Frontal cortex (tissue), 4 donors: ENCODE data around the gene INHBC. TPM values are rescaled to one million over a fixed set of nuclear protein-coding genes. Genes with fewer than 3 reads are reported as not detected.

Source experiments
- DNase-seq, 2 donors: peaks; one replicate each; pipeline ENCODE4 v3.0.0; 2012; ENCODE audit warnings: low spot score in 2 of 2
- FAIRE-seq: peaks from 2 replicates; lab custom pipeline; 2012; peaks lifted over from hg19 to GRCh38; lab: Jason Lieb, UNC
- total RNA-seq: library from RNA; depleted of rRNA; stranded (reverse); fragments of >200 nt; gene quantifications from one replicate; pipeline ENCODE4 v1.2.3, GENCODE V29; 2014
- donor health status: control.
- donor health status: control.
- donor health status: control.

The INHBC gene
- total RNA-seq, 1 donor from 2014 or later = not detected

DNA sequence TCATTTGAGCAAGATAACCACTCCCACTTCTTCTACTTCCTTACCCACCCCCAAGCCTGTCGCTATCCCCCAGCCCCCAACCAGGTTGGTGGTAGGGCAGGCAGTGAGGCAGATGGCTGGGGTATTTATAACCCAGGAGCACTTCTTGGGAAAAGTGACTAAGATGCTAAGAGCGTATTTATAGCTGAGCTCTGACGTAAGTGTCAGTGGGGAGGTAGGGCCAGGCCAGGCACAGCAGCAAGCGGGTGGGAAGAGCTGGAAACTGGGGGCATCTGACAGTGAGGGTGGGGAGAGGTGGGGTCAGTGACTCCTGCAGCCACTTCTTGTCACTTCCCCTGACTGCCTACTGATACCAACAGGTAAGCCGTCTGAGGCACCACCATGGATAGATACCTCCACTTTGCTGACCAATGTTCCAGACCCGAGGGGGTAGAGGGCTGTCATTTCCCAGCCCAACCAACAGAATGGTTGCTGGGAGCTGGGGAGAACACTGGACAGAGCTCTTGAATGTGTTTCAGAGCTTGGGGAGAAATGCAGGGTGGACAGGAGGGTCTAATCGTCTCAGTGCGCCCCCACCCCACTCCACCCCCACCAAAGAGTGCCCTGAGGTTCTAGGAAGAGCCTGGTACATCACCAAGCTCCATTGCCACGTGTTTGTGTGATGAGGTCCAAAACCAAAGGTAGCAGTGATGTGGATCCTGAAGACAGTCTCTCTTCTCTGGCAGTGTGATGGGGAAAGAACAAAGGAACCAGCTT, 17.8 kb downstream of the INHBC start:
- DNase-seq = no peak
- FAIRE-seq = no peak

DNA sequence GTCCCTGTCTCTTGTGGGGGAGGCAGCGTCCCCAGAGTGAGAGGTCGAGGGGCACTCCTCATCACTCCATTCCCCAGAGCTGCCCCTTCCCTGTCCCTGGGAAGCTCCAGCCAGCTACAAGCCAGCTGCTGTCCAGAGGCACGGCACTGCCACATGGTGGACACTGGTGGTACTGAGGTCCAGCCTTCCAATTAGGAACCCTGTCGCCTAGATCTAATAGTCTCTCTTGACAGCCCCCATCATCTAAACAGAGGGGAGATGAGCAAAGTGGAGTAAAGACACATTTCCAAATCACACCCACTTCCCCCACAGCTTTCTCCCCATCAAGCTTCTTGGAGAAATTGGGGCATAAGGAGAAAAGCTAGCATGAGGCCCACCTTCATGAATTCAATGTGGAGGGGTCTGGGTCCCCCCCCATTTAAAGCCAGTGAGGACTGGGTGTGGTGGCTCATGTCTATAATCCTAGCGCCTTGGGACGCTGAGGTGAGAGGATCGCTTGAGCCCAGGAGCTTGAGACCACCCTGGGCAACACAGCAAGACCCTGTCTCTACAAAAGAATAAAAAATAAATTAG, 18.4 kb downstream of the INHBC start:
- no peak for FAIRE-seq

DNA sequence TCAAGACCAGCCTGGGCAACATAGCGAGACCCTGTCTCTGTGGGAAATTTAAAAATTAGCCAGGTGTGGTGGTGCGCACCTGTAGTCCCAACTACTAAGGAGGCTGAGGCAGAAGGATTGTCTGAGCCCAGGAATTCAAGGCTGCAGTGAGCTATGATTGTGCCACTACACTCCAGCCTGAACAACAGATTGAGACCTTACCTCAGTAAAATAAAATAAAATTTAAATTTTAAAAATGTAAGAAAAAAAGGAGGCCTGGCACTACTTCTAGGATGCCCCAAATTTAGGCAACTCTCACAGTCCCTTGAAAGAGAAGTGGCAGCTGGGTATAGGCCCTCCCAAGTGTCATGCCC, 19.6 kb downstream of the INHBC start:
- FAIRE-seq (no peak), DNase-seq (no peak)

More for the DNA sequence above, 18.4 kb downstream of the INHBC start:
- DNase-seq = peak; percentile 43 to 64

DNA sequence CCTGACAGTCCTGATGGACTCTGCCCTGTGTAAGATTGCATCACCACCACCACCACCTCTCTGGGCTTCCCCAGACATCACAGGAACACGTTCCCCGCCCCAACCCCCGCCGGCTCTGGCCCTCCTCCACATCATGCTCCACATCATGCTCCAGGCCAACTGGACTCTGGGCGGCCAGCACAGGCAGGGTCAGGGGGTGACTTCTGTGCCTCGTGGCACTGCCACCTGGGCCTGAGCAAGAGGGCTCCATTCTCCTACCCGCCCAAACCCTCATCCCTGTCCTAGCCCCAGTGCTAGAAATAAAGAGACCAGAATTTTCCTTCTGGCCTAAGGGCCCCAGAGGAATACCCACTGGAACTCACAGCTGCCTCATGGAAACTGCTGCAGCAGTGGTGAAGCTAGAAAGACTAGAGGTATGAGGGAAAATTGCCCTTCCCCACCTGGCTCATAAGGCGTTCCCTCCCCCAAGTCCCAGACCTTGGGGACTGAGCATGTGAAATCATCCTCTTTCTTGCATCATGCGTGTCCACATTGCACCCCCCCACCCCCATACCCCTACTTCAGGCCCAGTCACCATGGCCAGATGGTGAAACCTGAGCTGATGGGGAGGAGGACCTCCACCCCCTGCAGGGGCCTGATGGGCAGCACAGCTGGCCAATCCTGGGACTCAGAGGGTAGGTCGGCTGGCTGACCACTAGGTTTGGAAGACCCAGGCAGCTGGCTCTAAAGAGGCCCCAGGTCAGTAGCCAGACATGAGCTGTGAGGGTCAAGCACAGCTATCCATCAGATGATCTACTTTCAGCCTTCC, 20.2 kb downstream of the INHBC start, which contains the start of gene INHBE:
INHBE (plus strand) TSS at position 742 of the 808 bp plus-strand sequence. CDS start 230 bp downstream, outside the sequence.
- no peak for DNase-seq
- FAIRE-seq = no peak

DNA sequence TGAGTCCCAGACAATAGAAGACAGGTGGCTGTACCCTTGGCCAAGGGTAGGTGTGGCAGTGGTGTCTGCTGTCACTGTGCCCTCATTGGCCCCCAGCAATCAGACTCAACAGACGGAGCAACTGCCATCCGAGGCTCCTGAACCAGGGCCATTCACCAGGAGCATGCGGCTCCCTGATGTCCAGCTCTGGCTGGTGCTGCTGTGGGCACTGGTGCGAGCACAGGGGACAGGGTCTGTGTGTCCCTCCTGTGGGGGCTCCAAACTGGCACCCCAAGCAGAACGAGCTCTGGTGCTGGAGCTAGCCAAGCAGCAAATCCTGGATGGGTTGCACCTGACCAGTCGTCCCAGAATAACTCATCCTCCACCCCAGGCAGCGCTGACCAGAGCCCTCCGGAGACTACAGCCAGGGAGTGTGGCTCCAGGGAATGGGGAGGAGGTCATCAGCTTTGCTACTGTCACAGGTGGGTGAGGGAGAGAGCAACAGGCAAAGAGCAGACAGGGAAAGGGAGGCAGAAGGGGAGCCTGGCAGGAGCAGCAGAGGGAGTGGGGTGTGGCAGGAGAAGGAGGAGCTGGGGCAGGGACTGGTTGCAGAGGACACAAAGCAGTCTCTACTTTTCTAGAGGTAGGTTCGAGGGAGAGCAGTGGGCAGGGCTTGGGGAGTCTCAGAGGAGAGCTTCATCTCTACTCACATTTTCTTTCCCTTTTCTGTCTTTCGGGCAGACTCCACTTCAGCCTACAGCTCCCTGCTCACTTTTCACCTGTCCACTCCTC, 21.0 kb downstream of the INHBC start:
- no peak for FAIRE-seq
- no peak for DNase-seq

DNA sequence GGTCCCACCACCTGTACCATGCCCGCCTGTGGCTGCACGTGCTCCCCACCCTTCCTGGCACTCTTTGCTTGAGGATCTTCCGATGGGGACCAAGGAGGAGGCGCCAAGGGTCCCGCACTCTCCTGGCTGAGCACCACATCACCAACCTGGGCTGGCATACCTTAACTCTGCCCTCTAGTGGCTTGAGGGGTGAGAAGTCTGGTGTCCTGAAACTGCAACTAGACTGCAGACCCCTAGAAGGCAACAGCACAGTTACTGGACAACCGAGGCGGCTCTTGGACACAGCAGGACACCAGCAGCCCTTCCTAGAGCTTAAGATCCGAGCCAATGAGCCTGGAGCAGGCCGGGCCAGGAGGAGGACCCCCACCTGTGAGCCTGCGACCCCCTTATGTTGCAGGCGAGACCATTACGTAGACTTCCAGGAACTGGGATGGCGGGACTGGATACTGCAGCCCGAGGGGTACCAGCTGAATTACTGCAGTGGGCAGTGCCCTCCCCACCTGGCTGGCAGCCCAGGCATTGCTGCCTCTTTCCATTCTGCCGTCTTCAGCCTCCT, 21.6 kb downstream of the INHBC start:
- FAIRE-seq = no peak
- no peak for DNase-seq

DNA sequence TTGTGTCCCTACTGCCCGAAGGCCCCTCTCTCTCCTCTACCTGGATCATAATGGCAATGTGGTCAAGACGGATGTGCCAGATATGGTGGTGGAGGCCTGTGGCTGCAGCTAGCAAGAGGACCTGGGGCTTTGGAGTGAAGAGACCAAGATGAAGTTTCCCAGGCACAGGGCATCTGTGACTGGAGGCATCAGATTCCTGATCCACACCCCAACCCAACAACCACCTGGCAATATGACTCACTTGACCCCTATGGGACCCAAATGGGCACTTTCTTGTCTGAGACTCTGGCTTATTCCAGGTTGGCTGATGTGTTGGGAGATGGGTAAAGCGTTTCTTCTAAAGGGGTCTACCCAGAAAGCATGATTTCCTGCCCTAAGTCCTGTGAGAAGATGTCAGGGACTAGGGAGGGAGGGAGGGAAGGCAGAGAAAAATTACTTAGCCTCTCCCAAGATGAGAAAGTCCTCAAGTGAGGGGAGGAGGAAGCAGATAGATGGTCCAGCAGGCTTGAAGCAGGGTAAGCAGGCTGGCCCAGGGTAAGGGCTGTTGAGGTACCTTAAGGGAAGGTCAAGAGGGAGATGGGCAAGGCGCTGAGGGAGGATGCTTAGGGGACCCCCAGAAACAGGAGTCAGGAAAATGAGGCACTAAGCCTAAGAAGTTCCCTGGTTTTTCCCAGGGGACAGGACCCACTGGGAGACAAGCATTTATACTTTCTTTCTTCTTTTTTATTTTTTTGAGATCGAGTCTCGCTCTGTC, 22.3 kb downstream of the INHBC start:
- DNase-seq (no peak), FAIRE-seq (no peak)

DNA sequence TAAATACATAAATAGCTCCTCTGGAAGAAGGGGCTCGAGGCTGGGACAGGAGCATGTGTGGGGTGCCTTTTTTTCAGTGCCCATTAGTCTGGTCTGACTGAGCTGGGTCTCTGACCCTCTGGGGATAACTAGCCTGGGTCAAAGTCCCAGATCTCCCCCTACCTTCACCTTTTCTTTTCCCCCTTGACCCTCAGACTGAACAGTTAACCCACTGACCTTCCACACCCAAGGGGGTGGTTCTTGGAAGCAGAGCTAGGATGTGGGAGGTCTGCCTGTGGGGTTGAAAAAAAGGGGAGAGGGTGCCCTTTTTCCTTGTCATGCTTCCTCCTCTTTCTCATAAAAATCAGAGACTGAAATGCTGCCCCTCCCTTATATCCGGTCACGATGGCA, 24.1 kb downstream of the INHBC start:
- DNase-seq = no peak
- no peak for FAIRE-seq

DNA sequence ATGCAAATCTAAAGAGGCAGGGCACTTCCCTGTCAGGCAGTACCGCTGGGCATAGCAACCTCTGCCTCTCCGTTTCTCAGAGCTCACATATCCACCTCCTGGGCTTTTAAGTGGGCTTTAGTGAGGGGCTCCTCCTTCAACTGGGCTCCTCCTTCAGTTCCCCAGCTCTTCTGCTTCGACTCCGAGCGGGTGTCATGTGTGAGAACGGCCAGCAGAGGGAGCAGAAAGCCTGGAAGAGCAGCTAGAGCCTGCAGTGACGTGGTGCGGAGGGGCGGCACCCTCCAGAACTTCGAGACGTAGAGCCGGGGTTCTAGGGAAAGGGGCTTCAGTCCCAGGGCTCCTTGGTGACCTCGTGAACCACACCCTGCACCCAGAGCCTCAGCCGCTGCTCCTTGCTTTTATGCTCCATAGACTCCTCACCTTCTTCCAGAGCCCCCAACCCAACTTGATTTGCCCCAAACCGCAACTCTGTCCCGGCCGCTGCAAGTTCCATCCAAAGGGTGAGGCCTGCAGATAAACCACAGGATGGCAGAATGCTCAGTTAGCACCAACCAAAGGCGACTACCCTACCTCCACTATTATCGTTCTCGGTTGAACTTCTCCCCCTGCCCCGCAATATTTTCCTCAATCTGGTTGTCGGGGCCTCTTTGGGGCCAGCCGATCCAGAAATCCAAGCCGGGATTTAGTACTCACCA, 24.6 kb downstream of the INHBC start:
- FAIRE-seq (no peak), DNase-seq (peak; percentile 82 to 83)

DNA sequence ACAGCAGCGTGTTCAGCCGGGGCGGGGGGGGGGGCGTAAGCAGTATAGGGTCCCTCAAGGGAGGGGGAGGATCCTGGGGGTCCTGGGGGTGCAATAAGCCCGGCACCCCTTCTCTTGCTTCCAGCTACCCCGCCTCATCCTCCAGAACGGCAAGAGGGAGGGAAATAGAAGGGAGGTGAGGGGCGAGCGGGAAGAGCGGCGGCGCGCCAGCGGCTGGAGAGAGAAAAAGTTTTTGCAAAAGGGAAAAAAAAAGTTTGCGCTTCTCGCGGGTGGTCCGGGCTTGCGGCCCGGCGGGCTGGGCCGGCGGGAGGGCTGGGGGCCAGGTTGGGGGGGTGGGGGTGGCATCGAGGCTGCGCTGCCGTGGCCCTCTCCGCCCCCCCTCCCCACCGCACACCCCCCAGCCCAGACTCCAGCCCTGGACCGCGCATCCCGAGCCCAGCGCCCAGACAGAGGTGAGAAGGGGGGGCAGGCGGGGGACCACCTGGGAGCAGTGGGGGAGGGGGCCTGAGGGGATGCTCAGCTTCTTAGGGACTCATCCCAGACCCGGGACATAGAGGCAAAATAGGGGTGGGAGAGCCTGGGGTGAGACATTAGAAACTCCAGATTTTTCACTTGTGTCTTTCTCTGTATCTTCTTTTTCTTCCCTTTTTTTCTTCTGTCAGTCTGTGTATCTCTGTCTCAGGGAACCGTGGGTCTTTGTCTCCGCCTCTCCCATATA, 25.3 kb downstream of the INHBC start, which contains the start of gene GLI1:
GLI1 (plus strand) TSS at position 36 of the 718 bp plus-strand sequence. CDS start 3,907 bp downstream, outside the sequence.
- FAIRE-seq (no peak), DNase-seq (peak in 1 of 2 donors; percentile 14)

DNA sequence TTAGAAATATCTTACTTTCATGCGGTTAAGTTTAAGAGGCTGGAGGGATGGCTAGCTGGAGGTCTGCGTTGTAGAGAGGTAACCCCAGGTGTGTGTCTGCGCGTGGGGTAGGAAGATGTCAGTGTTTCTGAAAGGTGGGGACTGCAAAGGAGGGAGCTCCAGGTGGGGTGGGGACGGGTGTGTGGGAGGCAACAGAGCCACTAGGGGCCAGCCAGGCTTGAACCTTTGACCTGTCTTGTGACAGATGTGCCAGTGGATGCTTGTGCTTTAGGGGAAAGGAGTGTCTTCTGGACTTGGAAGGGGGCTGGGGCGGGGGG, 25.8 kb downstream of the INHBC start:
- FAIRE-seq = no peak
- DNase-seq = no peak

DNA sequence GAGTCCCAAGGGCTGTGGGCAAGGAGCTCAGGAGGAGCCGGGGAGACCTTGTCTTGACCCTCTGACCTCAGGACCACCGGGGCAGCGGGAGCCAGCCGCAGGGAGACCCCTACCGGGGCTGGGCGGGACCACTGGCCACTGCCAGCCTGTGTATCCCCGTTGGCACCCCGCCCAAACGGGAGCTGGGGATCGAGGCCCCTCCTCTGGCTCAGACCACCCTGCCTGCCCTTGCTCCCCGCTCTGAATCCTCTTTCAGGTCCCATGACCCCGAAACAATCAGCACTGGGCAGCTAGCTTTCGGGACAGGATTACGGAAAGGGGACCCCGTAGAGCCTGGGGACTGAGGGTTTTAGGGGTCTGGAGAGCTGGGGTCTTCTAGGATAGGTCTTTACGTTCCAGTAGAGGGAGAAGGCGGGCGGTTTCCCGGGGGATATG, 26.3 kb downstream of the INHBC start:
- DNase-seq = peak in 1 of 2 donors; percentile 31
- FAIRE-seq = no peak

DNA sequence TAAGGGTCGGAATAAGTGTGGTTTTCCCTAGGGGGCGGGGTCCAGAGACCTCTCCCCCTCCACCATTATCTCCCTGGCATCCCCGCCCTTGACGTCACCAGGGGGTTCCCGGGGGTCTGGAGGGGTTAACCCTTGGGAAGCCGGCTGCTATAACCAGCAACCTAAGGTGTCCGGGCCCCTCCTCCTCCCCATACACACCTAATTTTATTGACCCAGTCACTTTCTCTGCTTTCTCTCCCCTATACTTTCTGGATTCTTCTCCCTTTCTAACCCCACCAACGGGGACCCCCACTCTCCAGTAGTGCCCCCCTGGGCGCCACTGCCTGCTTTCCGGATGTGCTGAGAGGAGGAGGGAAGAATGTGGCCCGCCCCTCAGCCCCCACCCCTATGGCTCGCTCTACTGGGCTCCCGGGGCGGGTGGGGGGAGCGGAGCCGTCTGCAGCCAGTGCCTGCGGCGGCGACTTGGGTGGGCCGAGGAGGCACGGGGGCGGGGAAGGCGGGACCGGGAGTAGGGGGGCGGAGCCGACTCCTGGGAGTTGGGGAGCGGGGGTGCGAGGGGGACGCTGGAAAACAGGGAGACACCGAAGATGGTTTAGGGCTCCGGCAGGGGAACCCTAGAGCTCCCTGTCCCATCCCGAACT, 26.8 kb downstream of the INHBC start:
- DNase-seq = peak; percentile 61 to 70
- FAIRE-seq = no peak

DNA sequence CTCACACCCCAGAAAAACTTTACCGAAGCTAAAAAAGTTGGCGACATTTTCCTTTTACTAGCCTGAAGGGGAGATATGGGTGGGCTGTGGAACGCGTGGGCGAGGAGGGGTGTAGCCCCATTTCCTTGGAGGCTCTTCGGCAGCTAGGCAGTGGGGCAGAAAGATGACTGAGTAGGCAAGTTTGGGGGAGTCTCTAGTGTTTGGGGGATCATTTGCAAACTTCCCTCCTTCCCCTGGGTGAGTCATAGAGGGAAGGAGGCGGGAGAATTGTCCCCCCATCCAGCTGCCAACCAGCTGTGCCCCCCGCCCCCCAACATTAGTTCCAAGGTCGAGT, 27.3 kb downstream of the INHBC start:
- DNase-seq = peak in 1 of 2 donors; percentile 56
- FAIRE-seq = no peak

DNA sequence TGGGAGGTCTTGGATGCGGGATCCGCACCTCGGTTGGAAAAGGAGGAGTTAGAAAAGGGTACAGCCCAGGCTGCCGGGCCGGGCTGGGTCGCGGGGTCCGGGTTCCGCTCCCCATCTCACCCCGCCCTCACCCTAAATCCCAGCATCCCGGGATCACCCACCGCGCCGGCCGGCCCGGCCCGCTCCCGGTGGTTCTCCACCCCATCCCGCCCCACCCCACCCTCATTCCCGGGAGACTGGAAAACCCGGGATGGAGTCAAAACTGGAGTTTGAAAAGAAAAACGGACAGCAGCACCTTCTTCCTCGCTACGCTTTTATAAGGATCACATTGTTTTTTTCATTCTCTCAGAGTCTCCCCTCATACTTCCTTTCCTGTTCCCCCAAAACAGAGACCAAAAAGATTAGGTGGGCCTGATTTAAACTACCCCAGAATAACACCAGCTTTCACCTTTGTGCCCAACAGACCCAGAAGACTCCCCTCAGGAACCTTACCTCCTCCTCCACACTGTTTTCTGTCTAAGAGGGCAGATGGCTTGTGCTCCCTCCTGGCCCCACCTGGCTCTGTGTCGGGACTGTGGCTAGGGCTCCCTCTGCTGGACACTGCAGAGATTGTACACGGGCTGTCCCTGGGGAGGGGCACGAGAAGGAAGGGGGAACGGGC, 27.8 kb downstream of the INHBC start:
- DNase-seq = peak; percentile 83 to 89
- FAIRE-seq = no peak

DNA sequence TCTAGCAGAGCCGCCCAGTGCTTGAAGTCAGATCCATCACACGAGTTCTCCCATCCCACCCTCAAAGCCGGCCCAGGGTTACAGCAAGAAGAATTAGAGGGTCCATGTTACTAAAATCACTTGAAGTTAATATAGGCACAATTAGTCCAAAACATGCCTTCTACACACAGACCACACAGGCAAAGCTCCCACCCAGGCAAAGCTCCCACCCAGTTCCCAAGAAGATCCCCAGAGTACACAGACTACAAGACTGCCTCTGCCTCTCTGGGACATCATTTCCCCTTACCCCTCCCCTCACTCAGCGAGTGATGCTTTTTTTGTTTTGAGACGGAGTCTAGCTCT, 28.3 kb downstream of the INHBC start:
- FAIRE-seq (no peak), DNase-seq (no peak)

DNA sequence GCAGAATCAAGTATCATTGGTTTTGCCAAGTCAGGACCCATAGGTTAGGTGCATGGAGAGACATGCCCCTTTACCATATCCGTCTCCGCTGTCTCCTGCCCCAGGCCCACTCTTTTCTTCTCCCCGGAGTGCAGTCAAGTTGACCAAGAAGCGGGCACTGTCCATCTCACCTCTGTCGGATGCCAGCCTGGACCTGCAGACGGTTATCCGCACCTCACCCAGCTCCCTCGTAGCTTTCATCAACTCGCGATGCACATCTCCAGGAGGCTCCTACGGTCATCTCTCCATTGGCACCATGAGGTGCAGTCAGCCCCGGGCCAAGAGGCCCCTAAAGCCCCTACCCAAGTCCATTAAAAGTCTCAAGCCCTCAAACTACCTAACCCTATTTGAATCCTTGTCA, 30.0 kb downstream of the INHBC start:
- no peak for FAIRE-seq

More for the DNA sequence above, 30.0 kb downstream of the INHBC start:
- DNase-seq = no peak
